ENCODE results near the gene TBC1D32.
"Not testable (repeated sequence)": the region's sequence is repeated elsewhere in the genome, so short reads cannot be mapped to it uniquely, and the experiment has no call there.

TBC1D32 gene

GRCh38 chr6:121064345-121064744 lies 269.9 kb downstream of the TBC1D32 start:
- H3K27me3 ChIP-seq (ENCODE audit: insufficient read depth, poor library complexity, severe bottlenecking) = no peaks in the 10 kb centered on the region
- DNase-seq (ENCODE audit: low read depth in 1 of 2, low spot score in 1 of 2) = no peak
- TF ChIP-seq CTCF (IDR thresholded peaks at IDR 0.05; ENCODE audit: insufficient read depth, low read length) = no peak
- no peak for TF ChIP-seq POLR2AphosphoS5 (IDR thresholded peaks at IDR 0.05; ENCODE audit: low read depth)
- no peak for TF ChIP-seq GABPA (IDR thresholded peaks at IDR 0.05; ENCODE audit: low read depth)
- no peak for TF ChIP-seq REST (IDR thresholded peaks at IDR 0.05; ENCODE audit: insufficient replicate concordance, low read depth)
- TF ChIP-seq SPI1 (IDR thresholded peaks at IDR 0.05; ENCODE audit: borderline replicate concordance, low read depth) = no peak
- no peak overlapping the region for H3K27ac ChIP-seq (replicated peaks)
- no peak overlapping the region for H3K4me3 ChIP-seq (replicated peaks; ENCODE audit: insufficient read depth, low read length)

GRCh38 chr6:121055572-121056163 lies 278.6 kb downstream of the TBC1D32 start:
- Histone ChIP-seq H3K4me3 (replicated peaks; ENCODE audit: insufficient read depth, low read length) (no peak overlapping the region), H3K27ac (replicated peaks) (no peak overlapping the region), H3K27me3 (ENCODE audit: insufficient read depth, poor library complexity, severe bottlenecking) (no peaks in the 10 kb centered on the region)
- TF ChIP-seq SPI1 (IDR thresholded peaks at IDR 0.05; ENCODE audit: borderline replicate concordance, low read depth) (no peak), CTCF (IDR thresholded peaks at IDR 0.05; ENCODE audit: insufficient read depth, low read length) (peak; percentile 50)
- DNase-seq (ENCODE audit: low read depth in 1 of 2, low spot score in 1 of 2) = peak in 1 of 2 experiments; percentile 10

- DNase-seq (ENCODE audit: low read depth in 1 of 2, low spot score in 1 of 2); H3K27ac ChIP-seq (replicated peaks); H3K4me3 ChIP-seq (replicated peaks; ENCODE audit: insufficient read depth, low read length); H3K27me3 ChIP-seq (ENCODE audit: insufficient read depth, poor library complexity, severe bottlenecking): not testable (repeated sequence)
Measured at GRCh38 chr6:121048593-121048992, 285.7 kb downstream of the TBC1D32 start.

GRCh38 chr6:121044905-121045304 lies 289.4 kb downstream of the TBC1D32 start:
- H3K27ac ChIP-seq (replicated peaks); H3K4me3 ChIP-seq (replicated peaks; ENCODE audit: insufficient read depth, low read length); DNase-seq (ENCODE audit: low read depth in 1 of 2, low spot score in 1 of 2); H3K27me3 ChIP-seq (ENCODE audit: insufficient read depth, poor library complexity, severe bottlenecking): not testable (repeated sequence)

GRCh38 chr6:121043706-121044105 lies 290.6 kb downstream of the TBC1D32 start:
- DNase-seq (ENCODE audit: low read depth in 1 of 2, low spot score in 1 of 2) = not testable (repeated sequence)

GRCh38 chr6:121043211-121043610 lies 291.1 kb downstream of the TBC1D32 start:
- not testable (repeated sequence) for H3K27ac ChIP-seq (replicated peaks); DNase-seq (ENCODE audit: low read depth in 1 of 2, low spot score in 1 of 2); H3K4me3 ChIP-seq (replicated peaks; ENCODE audit: insufficient read depth, low read length); H3K27me3 ChIP-seq (ENCODE audit: insufficient read depth, poor library complexity, severe bottlenecking)

More at GRCh38 chr6:121043706-121044105, 290.6 kb downstream of the TBC1D32 start:
- H3K27me3 ChIP-seq (ENCODE audit: insufficient read depth, poor library complexity, severe bottlenecking); H3K4me3 ChIP-seq (replicated peaks; ENCODE audit: insufficient read depth, low read length); H3K27ac ChIP-seq (replicated peaks): not testable (repeated sequence)

- DNase-seq (ENCODE audit: low read depth in 1 of 2, low spot score in 1 of 2) = no peak
- Histone ChIP-seq H3K27ac (replicated peaks) (no peak overlapping the region), H3K27me3 (ENCODE audit: insufficient read depth, poor library complexity, severe bottlenecking) (no peaks in the 10 kb centered on the region), H3K4me3 (replicated peaks; ENCODE audit: insufficient read depth, low read length) (no peak overlapping the region)
- TF ChIP-seq REST (IDR thresholded peaks at IDR 0.05; ENCODE audit: insufficient replicate concordance, low read depth) = no peak
- TF ChIP-seq CTCF (IDR thresholded peaks at IDR 0.05; ENCODE audit: insufficient read depth, low read length) = no peak
- TF ChIP-seq GABPA (IDR thresholded peaks at IDR 0.05; ENCODE audit: low read depth) = no peak
- TF ChIP-seq POLR2AphosphoS5 (IDR thresholded peaks at IDR 0.05; ENCODE audit: low read depth) = no peak
- TF ChIP-seq SPI1 (IDR thresholded peaks at IDR 0.05; ENCODE audit: borderline replicate concordance, low read depth) = no peak
Measured at GRCh38 chr6:121042766-121043165, 291.5 kb downstream of the TBC1D32 start.
